H1 (cell line): ENCODE measurements around the gene CUX1. TPM values are rescaled to one million over a fixed set of nuclear protein-coding genes. Genes with fewer than 3 reads are reported as not detected.

Source experiments
- CTCF ChIA-PET: fragments of 300-600 bp; sonication (Branson Sonifier 250); formaldehyde crosslinking; loops from one replicate; lab custom pipeline; 2021; ENCODE audit not compliant: partially characterized antibody; lab: Charles Lee
- POLR2A ChIA-PET: fragments of 300-600 bp; sonication (Branson Sonifier 250); formaldehyde crosslinking; loops from one replicate; lab custom pipeline; 2021; ENCODE audit warnings: inconsistent platforms; ENCODE audit not compliant: partially characterized antibody; lab: Charles Lee
- DNase-seq, 2 experiments: peaks; one replicate each; pipeline versions ENCODE4 v3.0.0 to v3.0.0-alpha.2; 2010 to 2022; ENCODE audit warnings: low spot score in 2 of 2, low read depth in 1 of 2, mixed read lengths in 1 of 2
- FAIRE-seq: peaks from 2 replicates; lab custom pipeline; 2011; peaks lifted over from hg19 to GRCh38; lab: Jason Lieb, UNC
- H2AFZ ChIP-seq: 2 replicates; pipeline ENCODE4 v1.8.1; 2012; ENCODE audit warnings: low read length, inconsistent platforms
- H2AK5ac ChIP-seq: 2 replicates; pipeline ENCODE4 v1.6.1; 2013; ENCODE audit warnings: low read depth, low read length
- H2BK120ac ChIP-seq: replicated peaks from 2 replicates; pipeline ENCODE3; 2013; ENCODE audit warnings: low read depth, low read length, inconsistent platforms
- H2BK12ac ChIP-seq: 2 replicates; pipeline ENCODE4 v1.6.1; 2013; ENCODE audit warnings: low read depth, low read length
- H2BK15ac ChIP-seq: 2 replicates; pipeline ENCODE4 v1.6.1; 2013; ENCODE audit warnings: low read length
- H2BK20ac ChIP-seq: 2 replicates; pipeline ENCODE4 v1.6.1; 2013; ENCODE audit warnings: low read length
- H2BK5ac ChIP-seq: 2 replicates; pipeline ENCODE4 v1.6.1; 2013; ENCODE audit warnings: low read depth, low read length
- H3K14ac ChIP-seq: 2 replicates; pipeline ENCODE4 v1.6.1; 2013; ENCODE audit warnings: inconsistent platforms; ENCODE audit not compliant: insufficient read length
- H3K18ac ChIP-seq: 2 replicates; pipeline ENCODE4 v1.6.1; 2013; ENCODE audit warnings: low read length; ENCODE audit errors: extremely low read depth
- H3K23ac ChIP-seq: 2 replicates; pipeline ENCODE4 v1.6.1; 2013; ENCODE audit warnings: inconsistent platforms; ENCODE audit not compliant: insufficient read length
- H3K23me2 ChIP-seq: 2 replicates; pipeline ENCODE4 v1.6.1; 2013; ENCODE audit warnings: low read depth, low read length
- H3K27ac ChIP-seq: 2 replicates; pipeline ENCODE4 v1.6.1; 2011; ENCODE audit warnings: low read depth, low read length, inconsistent platforms
- H3K27me3 ChIP-seq, 4 experiments: replicated peaks in 1 of 4; 1 replicate in 1 of 4; 2 replicates in 3 of 4; pipeline versions ENCODE4 v1.6.1 to v1.8.1; 2011 to 2013; ENCODE audit warnings: low read length in 3 of 4, mild to moderate bottlenecking in 3 of 4, inconsistent platforms in 2 of 4, mixed read lengths in 2 of 4, moderate library complexity in 1 of 4; ENCODE audit not compliant: control insufficient read depth in 3 of 4, insufficient read depth in 3 of 4; ENCODE audit errors: extremely low read depth in 1 of 4
- H3K36me3 ChIP-seq, 4 experiments: 2 replicates each; pipeline versions ENCODE4 v1.6.1 to v1.8.1; 2011 to 2013; ENCODE audit warnings: mild to moderate bottlenecking in 4 of 4, low read length in 3 of 4, moderate library complexity in 2 of 4, control low read depth in 1 of 4, inconsistent platforms in 1 of 4; ENCODE audit not compliant: insufficient read depth in 4 of 4, control insufficient read depth in 2 of 4
- H3K4ac ChIP-seq: replicated peaks from 2 replicates; pipeline ENCODE3; 2013; ENCODE audit warnings: low read length, low read depth, mixed read lengths, inconsistent platforms; ENCODE audit not compliant: insufficient read length
- H3K4me1 ChIP-seq, 4 experiments: replicated peaks in 1 of 4; 1 replicate in 1 of 4; 2 replicates in 3 of 4; pipeline versions ENCODE4 v1.6.1 to v1.8.1; 2011 to 2013; ENCODE audit warnings: low read length in 3 of 4, inconsistent platforms in 2 of 4, mixed read lengths in 1 of 4; ENCODE audit not compliant: insufficient read depth in 4 of 4, control insufficient read depth in 3 of 4
- H3K4me2 ChIP-seq, 2 experiments: 2 replicates each; pipeline versions ENCODE4 v1.6.1 to v1.8.1; 2011 to 2013; ENCODE audit warnings: low read depth in 2 of 2, low read length in 2 of 2, control low read depth in 1 of 2, inconsistent platforms in 1 of 2, mild to moderate bottlenecking in 1 of 2; ENCODE audit not compliant: insufficient read depth in 1 of 2
- H3K4me3 ChIP-seq, 4 experiments: fragments of 200-600, 300-600 bp in 1 of 4; sonication (generic), shearing (Covaris generic), sonication (Bioruptor Twin) in 1 of 4; 2 replicates each; pipeline versions ENCODE4 v1.5.1 to v1.8.1; 2011 to 2016; ENCODE audit warnings: low read length in 4 of 4, low read depth in 3 of 4, control low read depth in 2 of 4, inconsistent platforms in 2 of 4, mild to moderate bottlenecking in 2 of 4, mixed read lengths in 1 of 4, moderate library complexity in 1 of 4; ENCODE audit not compliant: insufficient read depth in 2 of 4; ENCODE audit errors: extremely low read depth in 1 of 4
- H3K56ac ChIP-seq: replicated peaks from 2 replicates; pipeline ENCODE3; 2013; ENCODE audit warnings: low read depth, mild to moderate bottlenecking, mixed read lengths, low read length, inconsistent platforms; ENCODE audit not compliant: insufficient read length
- H3K79me1 ChIP-seq: 2 replicates; pipeline ENCODE4 v1.6.1; 2013; ENCODE audit warnings: low read depth, low read length, control low read depth
- H3K79me2 ChIP-seq, 2 experiments: 2 replicates each; pipeline versions ENCODE4 v1.6.1 to v1.8.1; 2012 to 2013; ENCODE audit warnings: low read length in 2 of 2, mild to moderate bottlenecking in 2 of 2, inconsistent platforms in 1 of 2; ENCODE audit not compliant: insufficient read depth in 2 of 2, control insufficient read depth in 1 of 2
- H3K9ac ChIP-seq, 4 experiments: replicated peaks in 1 of 4; 1 replicate in 1 of 4; 2 replicates in 3 of 4; pipeline versions ENCODE4 v1.6.1 to v1.8.1; 2011 to 2013; ENCODE audit warnings: low read depth in 3 of 4, low read length in 3 of 4, control low read depth in 2 of 4, mild to moderate bottlenecking in 2 of 4, moderate library complexity in 2 of 4, inconsistent platforms in 1 of 4; ENCODE audit errors: extremely low read depth in 1 of 4
- H3K9me3 ChIP-seq, 2 experiments: 2 replicates each; pipeline versions ENCODE4 v1.6.1 to v1.8.1; 2012 to 2013; ENCODE audit warnings: mild to moderate bottlenecking in 2 of 2, moderate library complexity in 2 of 2, control low read depth in 1 of 2, inconsistent platforms in 1 of 2, low read depth in 1 of 2, low read length in 1 of 2, mixed read lengths in 1 of 2; ENCODE audit not compliant: insufficient read depth in 2 of 2
- H4K20me1 ChIP-seq, 2 experiments: replicated peaks in 1 of 2; 2 replicates each; pipeline versions ENCODE3 to v1.8.1; 2011 to 2013; ENCODE audit warnings: inconsistent platforms in 2 of 2, low read length in 2 of 2, mild to moderate bottlenecking in 1 of 2; ENCODE audit not compliant: insufficient read depth in 2 of 2, control insufficient read depth in 1 of 2
- H4K5ac ChIP-seq: 2 replicates; pipeline ENCODE4 v1.6.1; 2013; ENCODE audit warnings: low read length, low read depth, mixed read lengths, inconsistent platforms; ENCODE audit not compliant: insufficient read length
- H4K8ac ChIP-seq: 2 replicates; pipeline ENCODE4 v1.8.0; 2013; ENCODE audit warnings: mild to moderate bottlenecking, moderate library complexity, low read length, inconsistent platforms; ENCODE audit not compliant: insufficient read depth; ENCODE audit errors: extremely low read depth
- H4K91ac ChIP-seq: replicated peaks from 2 replicates; pipeline ENCODE3; 2013; ENCODE audit warnings: low read length, mixed read lengths, inconsistent platforms; ENCODE audit not compliant: insufficient read length
- CHD1 ChIP-seq: IDR thresholded peaks from 2 replicates; pipeline ENCODE4 v1.6.1; 2012; ENCODE audit warnings: low read depth, low read length, improper control_type of control experiment
- CTBP2 ChIP-seq: IDR thresholded peaks from 2 replicates; pipeline ENCODE4 v1.7.0; 2011; ENCODE audit warnings: borderline replicate concordance, mild to moderate bottlenecking, moderate library complexity, mixed read lengths, low read length; ENCODE audit not compliant: insufficient read depth, insufficient read length
- CTCF ChIP-seq, 3 experiments: IDR thresholded peaks; 1 replicate in 2 of 3; 2 replicates in 1 of 3; pipeline versions ENCODE4 v1.5.1 to v1.6.1; 2011; ENCODE audit warnings: low read length in 3 of 3, mild to moderate bottlenecking in 3 of 3, inconsistent platforms in 2 of 3, low read depth in 1 of 3, moderate library complexity in 1 of 3; ENCODE audit not compliant: insufficient read depth in 1 of 3; ENCODE audit errors: control extremely low read depth in 1 of 3
- GABPA ChIP-seq: IDR thresholded peaks from 2 replicates; pipeline ENCODE4 v1.6.1; 2011; ENCODE audit warnings: mild to moderate bottlenecking, low read length, moderate library complexity, borderline replicate concordance; ENCODE audit not compliant: insufficient read depth
- JUND ChIP-seq: IDR thresholded peaks from 2 replicates; pipeline ENCODE4 v1.6.1; 2011; ENCODE audit warnings: mild to moderate bottlenecking, improper control_type of control experiment, low read length
- KDM5A ChIP-seq: fragments of 200-600 bp; IDR thresholded peaks from 2 replicates; pipeline ENCODE4 v1.7.1; 2012; ENCODE audit warnings: mild to moderate bottlenecking, low read length, inconsistent platforms, mixed read lengths
- SIRT6 ChIP-seq: IDR thresholded peaks from one replicate; pipeline ENCODE4 v1.7.1; 2012; ENCODE audit warnings: low read length, inconsistent platforms
- WGBS, 2 experiments: shearing (Covaris generic) in 1 of 2; methylation state at CpG; one replicate each; pipeline versions ENCODE4 v1.1.6 to v1.1.7; 2013 to 2015; ENCODE audit warnings: low lambda C conversion rate in 2 of 2, mixed read lengths in 2 of 2, inconsistent platforms in 1 of 2, low coverage in 1 of 2, missing lambda C conversion rate in 1 of 2; ENCODE audit not compliant: insufficient replicate concordance in 2 of 2, insufficient coverage in 1 of 2, insufficient read length in 1 of 2; ENCODE audit errors: extremely low coverage in 1 of 2, missing lambda C conversion rate in 1 of 2; 5-methylcytosine and 5-hydroxymethylcytosine counted together
- polyA plus RNA-seq, 7 experiments: library from polyadenylated mRNA; depleted of rRNA in 3 of 7; stranded (reverse) in 5 of 7; unstranded in 2 of 7; fragments of >200 nt in 5 of 7; fragments of 200-250 nt in 2 of 7; gene quantifications; 1 replicate in 5 of 7; 2 replicates in 1 of 7; 4 replicates in 1 of 7; pipeline versions ENCODE4 v1.2.1 to v1.2.3, GENCODE V29; 2011 to 2013; ENCODE audit warnings: missing spikeins in 2 of 7, mixed read lengths in 2 of 7
- total RNA-seq: library from RNA; stranded (reverse); fragmentation: NEBNext Ultra II Directional; extraction: Animal tissue kit (Norgen Biotek cat#: 25700); gene quantifications from 2 replicates; pipeline ENCODE4 v1.2.1, GENCODE V29; 2021

Gene CUX1
- total and polyA plus RNA-seq, 2 of the 8 experiments (the other 6 are each of a cell fraction or from before 2014, with no cell fraction given), result 21.6 to 65.9 TPM

GRCh38 chr7:102149416-102149815 is 332.0 kb downstream of the CUX1 start:
- Histone ChIP-seq H3K27me3 (no peaks in the 10 kb centered on the region), H2BK120ac (no peak overlapping the region), H2BK12ac (peak overlapping the region; percentile 60; the same call in 1 of the 2 replicates), H4K91ac (peak overlapping the region; percentile 30), H3K4me1 (peaks cover 4 to 13% (median 8%) of the 10 kb centered on the region in 4 experiments), H3K79me2 (no peaks in the 10 kb centered on the region), H3K9ac (no peak overlapping the region), H3K4me2 (no peak overlapping the region), H4K8ac (no peak overlapping the region; the same call in 1 of the 2 replicates), H2BK15ac (peak overlapping the region; percentile 40; the same call in 1 of the 2 replicates), H3K56ac (no peak overlapping the region), H3K9me3 (no peaks in the 10 kb centered on the region), H4K20me1 (peaks cover 0 to 3% of the 10 kb centered on the region in 2 experiments), H2AK5ac (no peak overlapping the region; the same call in 1 of the 2 replicates), H3K36me3 (no peaks in the 10 kb centered on the region), H2AFZ (no peak overlapping the region), H2BK20ac (no peak overlapping the region), H3K23ac (no peak overlapping the region), H3K14ac (no peak overlapping the region), H2BK5ac (no peak overlapping the region; the same call in 1 of the 2 replicates), H4K5ac (no peak overlapping the region), H3K18ac (no peak overlapping the region), H3K27ac (no peak overlapping the region), H3K79me1 (no peaks in the 10 kb centered on the region), H3K23me2 (no peaks in the 10 kb centered on the region), H3K4me3 (no peak overlapping the region), H3K4ac (no peak overlapping the region)
- FAIRE-seq (no peak), DNase-seq (no peak)
- TF ChIP-seq CTBP2 (no peak), SIRT6 (no peak), CTCF (IDR thresholded peaks at IDR 0.05; ENCODE audit: control extremely low read depth in 1 of 3, insufficient read depth in 1 of 3, low read depth in 1 of 3, low read length in 3 of 3) (no peak), GABPA (no peak), JUND (no peak), KDM5A (no peak), CHD1 (no peak)
- 86% methylated on average over 11 of the region's 12 CpGs; no CpG with 5 or more reads in 1 of the 2 experiments for WGBS, 2 experiments
- CTCF ChIA-PET, result interaction anchor here (0.7 to 0.9 kb wide), 3 partner anchors 10 to 418 kb away, joined by 3 read pairs; no protein-coding TSS in a partner anchor
- POLR2A ChIA-PET, result interaction anchor here (0.7 to 1.5 kb wide), 4 partner anchors 8 to 39 kb away, joined by 3 to 5 read pairs (median 3); no protein-coding TSS in a partner anchor
